C4-2B (cell line): ENCODE measurements around the gene PARP16.

Experiments
- ZFX ChIP-seq: fragments of 450-650 bp; IDR thresholded peaks from 2 replicates; pipeline ENCODE4 v1.6.1; 2017
- TF ChIP-seq, protein P1 (sequence below): fragments of 450-650 bp; conservative IDR thresholded peaks from 2 replicates; pipeline ENCODE4 v1.5.1; 2017; ENCODE audit warnings: mild to moderate bottlenecking

DNA sequence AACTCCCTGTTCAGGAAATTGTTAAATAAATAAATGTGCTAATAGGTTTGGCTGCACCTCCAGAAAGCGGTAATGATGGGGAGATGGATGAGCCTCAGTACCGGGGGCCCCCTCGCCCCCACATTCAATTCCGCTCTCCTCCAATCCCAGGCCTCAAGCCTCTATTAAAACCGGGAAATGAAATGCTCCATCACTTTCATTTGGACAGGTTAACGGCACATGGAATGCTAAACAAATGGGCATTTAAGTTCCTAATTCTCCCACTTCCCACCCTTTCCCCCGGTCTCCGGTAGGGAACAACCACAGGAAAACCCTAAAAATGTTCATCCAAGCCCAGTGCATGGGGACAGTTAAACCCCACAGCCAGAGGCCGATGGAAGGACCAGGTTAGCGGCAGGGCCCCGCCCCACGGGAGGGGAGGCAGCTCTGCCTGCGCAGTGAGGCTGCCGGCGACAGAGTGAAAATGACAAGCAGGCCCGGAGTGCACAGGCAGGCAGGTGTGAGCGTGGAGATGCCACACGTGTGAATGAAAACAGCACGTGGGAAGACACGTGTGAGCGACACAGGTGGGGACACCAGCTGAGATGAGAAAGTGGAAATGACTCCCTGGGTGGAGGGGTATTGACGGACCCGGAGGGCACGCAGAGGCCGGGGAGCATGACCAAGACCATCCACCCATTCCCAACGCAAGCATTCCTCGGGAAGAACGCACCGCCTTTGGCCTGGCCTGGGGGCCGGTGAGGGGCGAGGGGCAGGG is 45.9 kb upstream of the PARP16 start:
- TF ChIP-seq, protein P1, sequence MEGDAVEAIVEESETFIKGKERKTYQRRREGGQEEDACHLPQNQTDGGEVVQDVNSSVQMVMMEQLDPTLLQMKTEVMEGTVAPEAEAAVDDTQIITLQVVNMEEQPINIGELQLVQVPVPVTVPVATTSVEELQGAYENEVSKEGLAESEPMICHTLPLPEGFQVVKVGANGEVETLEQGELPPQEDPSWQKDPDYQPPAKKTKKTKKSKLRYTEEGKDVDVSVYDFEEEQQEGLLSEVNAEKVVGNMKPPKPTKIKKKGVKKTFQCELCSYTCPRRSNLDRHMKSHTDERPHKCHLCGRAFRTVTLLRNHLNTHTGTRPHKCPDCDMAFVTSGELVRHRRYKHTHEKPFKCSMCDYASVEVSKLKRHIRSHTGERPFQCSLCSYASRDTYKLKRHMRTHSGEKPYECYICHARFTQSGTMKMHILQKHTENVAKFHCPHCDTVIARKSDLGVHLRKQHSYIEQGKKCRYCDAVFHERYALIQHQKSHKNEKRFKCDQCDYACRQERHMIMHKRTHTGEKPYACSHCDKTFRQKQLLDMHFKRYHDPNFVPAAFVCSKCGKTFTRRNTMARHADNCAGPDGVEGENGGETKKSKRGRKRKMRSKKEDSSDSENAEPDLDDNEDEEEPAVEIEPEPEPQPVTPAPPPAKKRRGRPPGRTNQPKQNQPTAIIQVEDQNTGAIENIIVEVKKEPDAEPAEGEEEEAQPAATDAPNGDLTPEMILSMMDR = no peak
- TF ChIP-seq ZFX = no peak
